CD4-positive, alpha-beta T cell treated with Interferon gamma for 1 hour (primary cell): ENCODE measurements around the gene AGAP1.

ENCODE experiments used
- DNase-seq: peaks from one replicate; pipeline ENCODE4 v3.0.0-alpha.2; 2020

The AGAP1 gene

GRCh38 chr2:236171680-236172254, 677.9 kb downstream of the AGAP1 start:
- no peak for DNase-seq

GRCh38 chr2:236172255-236173035, 678.6 kb downstream of the AGAP1 start:
- DNase-seq, result no peak

- no peak for DNase-seq
These were observed 679.3 kb downstream of the AGAP1 start for GRCh38 chr2:236173036-236173728.

- no peak for DNase-seq
These were observed 680.1 kb downstream of the AGAP1 start for GRCh38 chr2:236173729-236174607.

- no peak for DNase-seq
These were observed 681.8 kb downstream of the AGAP1 start for GRCh38 chr2:236175548-236176150.

GRCh38 chr2:236176417-236176816, 682.6 kb downstream of the AGAP1 start:
- DNase-seq, result no peak

GRCh38 chr2:236176951-236177350, 683.1 kb downstream of the AGAP1 start:
- no peak for DNase-seq

GRCh38 chr2:236177604-236177966, 683.7 kb downstream of the AGAP1 start:
- DNase-seq, result no peak

GRCh38 chr2:236177967-236178889, 684.4 kb downstream of the AGAP1 start:
- DNase-seq, result no peak

- DNase-seq, result no peak
These were observed 685.0 kb downstream of the AGAP1 start for GRCh38 chr2:236178890-236179235.

- no peak for DNase-seq
These were observed 685.6 kb downstream of the AGAP1 start for GRCh38 chr2:236179236-236180075.

- no peak for DNase-seq
These were observed 686.4 kb downstream of the AGAP1 start for GRCh38 chr2:236180076-236180816.

- no peak for DNase-seq
These were observed 687.1 kb downstream of the AGAP1 start for GRCh38 chr2:236180831-236181453.
